Measurements from ENCODE around the gene ME1.

Gene ME1

GRCh38 chr6:83185096-83185495 lies 245.8 kb downstream of the ME1 start:
- no peak for DNase-seq

GRCh38 chr6:83183082-83183828 lies 247.6 kb downstream of the ME1 start:
- DNase-seq, result no peak

- no peak for DNase-seq
Observed at GRCh38 chr6:83182114-83182513, 248.7 kb downstream of the ME1 start.

GRCh38 chr6:83180426-83180950 lies 250.4 kb downstream of the ME1 start:
- no peak for DNase-seq

GRCh38 chr6:83176246-83176645 lies 254.6 kb downstream of the ME1 start:
- DNase-seq, result no peak

- DNase-seq, result no peak
Observed at GRCh38 chr6:83169511-83169910, 261.3 kb downstream of the ME1 start.

- no peak for DNase-seq
Observed at GRCh38 chr6:83169106-83169505, 261.7 kb downstream of the ME1 start.

- no peak for DNase-seq
Observed at GRCh38 chr6:83168556-83168955, 262.3 kb downstream of the ME1 start.

GRCh38 chr6:83167726-83168278 lies 263.0 kb downstream of the ME1 start:
- DNase-seq, result no peak
